ENCODE results near the gene ZDHHC11B. TPM values are rescaled to one million over a fixed set of nuclear protein-coding genes. Genes with fewer than 3 reads are reported as not detected.
"Not testable (repeated sequence)": the region's sequence is repeated elsewhere in the genome, so short reads cannot be mapped to it uniquely, and the experiment has no call there.

The ZDHHC11B gene
- total RNA-seq, 1 donor: under 0.01 TPM

GRCh38 chr5:751496-751895, 33.0 kb downstream of the ZDHHC11B start:
- DNase-seq (ENCODE audit: low read depth): no peak
- no peak overlapping the region for H3K4me3 ChIP-seq (ENCODE audit: low read depth, low read length)
- TF ChIP-seq CTCF (IDR thresholded peaks at IDR 0.05; ENCODE audit: insufficient read depth, low read length): no peak

- not testable (repeated sequence) for DNase-seq (ENCODE audit: low read depth); H3K4me3 ChIP-seq (ENCODE audit: low read depth, low read length)
Measured at GRCh38 chr5:750226-750625, 34.3 kb downstream of the ZDHHC11B start.

- DNase-seq (ENCODE audit: low read depth): no peak
- H3K4me3 ChIP-seq (ENCODE audit: low read depth, low read length): no peak overlapping the region
- TF ChIP-seq CTCF (IDR thresholded peaks at IDR 0.05; ENCODE audit: insufficient read depth, low read length): no peak
Measured at GRCh38 chr5:749101-749670, 35.3 kb downstream of the ZDHHC11B start.

GRCh38 chr5:748011-748980, 36.2 kb downstream of the ZDHHC11B start:
- not testable (repeated sequence) for DNase-seq (ENCODE audit: low read depth); H3K4me3 ChIP-seq (ENCODE audit: low read depth, low read length)

GRCh38 chr5:747303-747844, 37.2 kb downstream of the ZDHHC11B start:
- H3K4me3 ChIP-seq (ENCODE audit: low read depth, low read length); DNase-seq (ENCODE audit: low read depth): not testable (repeated sequence)

- no peak for TF ChIP-seq CTCF (IDR thresholded peaks at IDR 0.05; ENCODE audit: insufficient read depth, low read length)
- no peak for DNase-seq (ENCODE audit: low read depth)
Measured at GRCh38 chr5:746258-746761, 38.2 kb downstream of the ZDHHC11B start.

GRCh38 chr5:745272-746142, 39.0 kb downstream of the ZDHHC11B start:
- not testable (repeated sequence) for DNase-seq (ENCODE audit: low read depth); H3K4me3 ChIP-seq (ENCODE audit: low read depth, low read length)

More at GRCh38 chr5:746258-746761, 38.2 kb downstream of the ZDHHC11B start:
- no peak overlapping the region for H3K4me3 ChIP-seq (ENCODE audit: low read depth, low read length)

GRCh38 chr5:743696-744404, 40.7 kb downstream of the ZDHHC11B start:
- DNase-seq (ENCODE audit: low read depth); H3K4me3 ChIP-seq (ENCODE audit: low read depth, low read length): not testable (repeated sequence)

- DNase-seq (ENCODE audit: low read depth); H3K4me3 ChIP-seq (ENCODE audit: low read depth, low read length): not testable (repeated sequence)
Measured at GRCh38 chr5:742276-742675, 42.3 kb downstream of the ZDHHC11B start.

GRCh38 chr5:734145-734544, 50.4 kb downstream of the ZDHHC11B start:
- not testable (repeated sequence) for DNase-seq (ENCODE audit: low read depth); H3K4me3 ChIP-seq (ENCODE audit: low read depth, low read length)

- not testable (repeated sequence) for DNase-seq (ENCODE audit: low read depth); H3K4me3 ChIP-seq (ENCODE audit: low read depth, low read length)
Measured at GRCh38 chr5:732754-733454, 51.6 kb downstream of the ZDHHC11B start.

GRCh38 chr5:729225-729624, 55.3 kb downstream of the ZDHHC11B start:
- not testable (repeated sequence) for H3K4me3 ChIP-seq (ENCODE audit: low read depth, low read length); DNase-seq (ENCODE audit: low read depth)

GRCh38 chr5:727087-727486, 57.4 kb downstream of the ZDHHC11B start:
- not testable (repeated sequence) for DNase-seq (ENCODE audit: low read depth)

More at GRCh38 chr5:727087-727486, 57.4 kb downstream of the ZDHHC11B start:
- not testable (repeated sequence) for H3K4me3 ChIP-seq (ENCODE audit: low read depth, low read length)
